ENCODE results near the gene TSPAN8. TPM values are rescaled to one million over a fixed set of nuclear protein-coding genes. Genes with fewer than 3 reads are reported as not detected.

TSPAN8 gene
- total and polyA plus RNA-seq, 2 experiments from 2014 or later = not detected

- TF ChIP-seq ZNF462 (CRISPR knock-in tag; IDR thresholded peaks at IDR 0.05) (no peak), JUNB (IDR thresholded peaks at IDR 0.05; ENCODE audit: unreplicated experiment) (no peak), POLR2AphosphoS5 (IDR thresholded peaks at IDR 0.05; ENCODE audit: low read depth) (no peak), ZNF114 (CRISPR knock-in tag; IDR thresholded peaks at IDR 0.05) (no peak), EZH2phosphoT487 (IDR thresholded peaks at IDR 0.05; ENCODE audit: unreplicated experiment) (no peak), CREB1 (CRISPR knock-in tag; IDR thresholded peaks at IDR 0.05; ENCODE audit: low read depth) (no peak)
Observed at GRCh38 chr12:71107936-71108335, 49.9 kb downstream of the TSPAN8 start (continued).

GRCh38 chr12:71105956-71106355 lies 51.8 kb downstream of the TSPAN8 start:
- H3K9me3 Mint-ChIP-seq = peaks cover 19% of the 10 kb centered on the region
- DNase-seq (ENCODE audit: low spot score) = no peak
- no peak overlapping the region; the same call in 1 of the 2 replicates for H3K27ac Mint-ChIP-seq
- ATAC-seq = no peak
- Histone ChIP-seq H3K79me2 (replicated peaks; ENCODE audit: insufficient read depth) (no peaks in the 10 kb centered on the region), H3K36me3 (ENCODE audit: insufficient read depth) (no peaks in the 10 kb centered on the region), H3K9me2 (ENCODE audit: insufficient read depth) (no peaks in the 10 kb centered on the region), H3K4me3 (no peak overlapping the region), H3K27ac (ENCODE audit: low read depth) (no peak overlapping the region), H3K27me3 (ENCODE audit: insufficient read depth) (no peaks in the 10 kb centered on the region), H2AFZ (no peak overlapping the region), H3K4me2 (no peak overlapping the region), H3K4me1 (ENCODE audit: insufficient read depth) (no peaks in the 10 kb centered on the region), H3F3A (replicated peaks; ENCODE audit: low read depth) (no peaks in the 10 kb centered on the region), H4K20me1 (replicated peaks; ENCODE audit: insufficient read depth) (no peaks in the 10 kb centered on the region)
- H3K4me3 Mint-ChIP-seq = no peak overlapping the region
- no peaks in the 10 kb centered on the region for H3K27me3 Mint-ChIP-seq (ENCODE audit: insufficient read depth, low read depth, poor library complexity)
- H3K36me3 Mint-ChIP-seq (ENCODE audit: low read depth) = peaks cover 23% of the 10 kb centered on the region
- no peaks in the 10 kb centered on the region for H3K4me1 Mint-ChIP-seq
- TF ChIP-seq NANOG (IDR thresholded peaks at IDR 0.05; ENCODE audit: borderline replicate concordance) = no peak
- no peak for TF ChIP-seq CREB1 (CRISPR knock-in tag; IDR thresholded peaks at IDR 0.05; ENCODE audit: low read depth)
- no peak for TF ChIP-seq ZNF114 (CRISPR knock-in tag; IDR thresholded peaks at IDR 0.05)
- TF ChIP-seq ETS1 (IDR thresholded peaks at IDR 0.05) = no peak
- no peak for TF ChIP-seq REST (IDR thresholded peaks at IDR 0.05; ENCODE audit: unreplicated experiment)
- TF ChIP-seq STAT1 (IDR thresholded peaks at IDR 0.05; ENCODE audit: unreplicated experiment) = no peak
- no peak for TF ChIP-seq EZH2phosphoT487 (IDR thresholded peaks at IDR 0.05; ENCODE audit: unreplicated experiment)
- TF ChIP-seq CTCF (conservative IDR thresholded peaks at IDR 0.05; ENCODE audit: low read depth in 2 of 2) = no peak

Data from GM23338 (cell line).